Mammary epithelial cell (primary cell): ENCODE results near the gene AGR2.

Experiments used
- CTCF ChIP-seq, 2 donors: IDR thresholded peaks in 1 of 2; conservative IDR thresholded peaks in 1 of 2; 2 replicates each; pipeline ENCODE4 v1.5.1; 2011 to 2012; ENCODE audit warnings: inconsistent platforms in 2 of 2, low read length in 2 of 2, mild to moderate bottlenecking in 2 of 2, control low read depth in 1 of 2, low read depth in 1 of 2; ENCODE audit not compliant: insufficient read depth in 1 of 2; ENCODE audit errors: extremely low read depth in 1 of 2
- EZH2 ChIP-seq: IDR thresholded peaks from 2 replicates; pipeline ENCODE4 v1.6.1; 2012; ENCODE audit warnings: low read length, inconsistent platforms, borderline replicate concordance

- TF ChIP-seq EZH2 (no peak), CTCF (conservative IDR thresholded peaks at IDR 0.05 in 1 of 2, IDR thresholded peaks at IDR 0.05 in 1 of 2; ENCODE audit: extremely low read depth in 1 of 2, insufficient read depth in 1 of 2, low read depth in 1 of 2, low read length in 2 of 2) (no peak)
Observed at GRCh38 chr7:16849296-16850148, 44.7 kb upstream of the AGR2 start.
